UCSD-AML1 (cell line): Measurements from ENCODE around the gene EPS8L1.
A peak's percentile ranks its signal among the peaks of the same experiment; 100 is the strongest.

Experiments
- DNase-seq: peaks from one replicate; lab custom pipeline; 2025; ENCODE audit not compliant: unreplicated experiment; lab: John Stamatoyannopoulos, UW

Gene EPS8L1

GRCh38 chr19:55113570-55114039, 37.9 kb downstream of the EPS8L1 start:
- no peak for DNase-seq

- no peak for DNase-seq
Measured at GRCh38 chr19:55114566-55115145, 39.0 kb downstream of the EPS8L1 start.

- DNase-seq, result no peak
Measured at GRCh38 chr19:55115446-55116065, 39.9 kb downstream of the EPS8L1 start.

- peak; percentile 68 for DNase-seq
Measured at GRCh38 chr19:55116232-55116858, 40.7 kb downstream of the EPS8L1 start.

GRCh38 chr19:55116859-55117662, 41.4 kb downstream of the EPS8L1 start, which contains the start of gene PPP1R12C:
PPP1R12C (minus strand) TSS chr19:55117637; CDS start chr19:55117543, 94 bp downstream.
- DNase-seq, result no peak

GRCh38 chr19:55117663-55118391, 42.2 kb downstream of the EPS8L1 start:
- peak; percentile 98 for DNase-seq

- peak; percentile 54 for DNase-seq
Measured at GRCh38 chr19:55118401-55118991, 42.8 kb downstream of the EPS8L1 start.

GRCh38 chr19:55119053-55119452, 43.4 kb downstream of the EPS8L1 start:
- no peak for DNase-seq

GRCh38 chr19:55131421-55131820, 55.8 kb downstream of the EPS8L1 start:
- no peak for DNase-seq

GRCh38 chr19:55132453-55133129, 56.9 kb downstream of the EPS8L1 start:
- no peak for DNase-seq

GRCh38 chr19:55133639-55134444, 58.2 kb downstream of the EPS8L1 start:
- no peak for DNase-seq

GRCh38 chr19:55134736-55135135, 59.1 kb downstream of the EPS8L1 start:
- no peak for DNase-seq

GRCh38 chr19:55136399-55137102, 60.9 kb downstream of the EPS8L1 start:
- no peak for DNase-seq
